Endothelial cell of umbilical vein (primary cell): ENCODE data around the gene SLC44A5. TPM values are rescaled to one million over a fixed set of nuclear protein-coding genes. Genes with fewer than 3 reads are reported as not detected.

Experiments
- BruUV-seq: library from RNA; stranded (reverse); fragments of 400-500 nt; replicated peaks from 2 replicates; lab custom pipeline; 2021; lab: Mats Ljungman, UMichigan
- CTCF ChIA-PET: fragments of 300-600, 350-600 bp; sonication (Branson Sonifier 250); formaldehyde crosslinking; loops from one replicate; lab custom pipeline; 2021; ENCODE audit warnings: antibody characterized with exemption, inconsistent platforms; lab: Charles Lee
- POLR2A ChIA-PET: fragments of 300-600, 350-600 bp; sonication (Branson Sonifier 250); formaldehyde crosslinking; loops from one replicate; lab custom pipeline; 2021; ENCODE audit warnings: antibody characterized with exemption, inconsistent platforms; lab: Charles Lee
- DNase-seq: peaks from one replicate; pipeline ENCODE4 v3.0.0-alpha.2; 2011; ENCODE audit warnings: low read depth, low spot score
- FAIRE-seq: peaks from 2 replicates; lab custom pipeline; 2011; peaks lifted over from hg19 to GRCh38; lab: Jason Lieb, UNC
- H2AFZ ChIP-seq: 2 replicates; pipeline ENCODE4 v1.6.0; 2012; ENCODE audit warnings: low read depth, low read length, control low read depth, inconsistent platforms
- H3K27ac ChIP-seq: 2 replicates; pipeline ENCODE4 v1.5.1; 2011; ENCODE audit warnings: low read depth, mild to moderate bottlenecking, control low read depth, low read length, moderate library complexity; ENCODE audit not compliant: insufficient read depth
- H3K27me3 ChIP-seq, 2 experiments: 2 replicates each; pipeline versions ENCODE4 v1.6.0 to v1.6.1; 2011; ENCODE audit warnings: low read length in 2 of 2, mixed read lengths in 1 of 2; ENCODE audit not compliant: control insufficient read depth in 2 of 2, insufficient read depth in 2 of 2
- H3K36me3 ChIP-seq, 2 experiments: 2 replicates in 1 of 2; 3 replicates in 1 of 2; pipeline ENCODE4 v1.5.1; 2011; ENCODE audit warnings: low read length in 2 of 2, mild to moderate bottlenecking in 1 of 2, moderate library complexity in 1 of 2; ENCODE audit not compliant: control insufficient read depth in 2 of 2, insufficient read depth in 2 of 2; ENCODE audit errors: extremely low read depth in 1 of 2
- H3K4me1 ChIP-seq: 3 replicates; pipeline ENCODE4 v1.5.1; 2011; ENCODE audit warnings: mild to moderate bottlenecking, low read length; ENCODE audit not compliant: control insufficient read depth, insufficient read depth; ENCODE audit errors: extremely low read depth
- H3K4me2 ChIP-seq: 2 replicates; pipeline ENCODE4 v1.6.1; 2011; ENCODE audit warnings: low read length, control low read depth, mixed read lengths; ENCODE audit not compliant: insufficient read depth
- H3K4me3 ChIP-seq, 3 experiments: fragments of 200-600 bp in 1 of 3; sonication (generic), shearing (Covaris generic) in 1 of 3; replicated peaks in 1 of 3; 2 replicates each; pipeline ENCODE4 v1.5.1; 2011 to 2016; ENCODE audit warnings: control low read depth in 3 of 3, low read length in 3 of 3, mild to moderate bottlenecking in 2 of 3, inconsistent platforms in 1 of 3, low read depth in 1 of 3, moderate library complexity in 1 of 3; ENCODE audit not compliant: insufficient read depth in 1 of 3
- H3K79me2 ChIP-seq: 2 replicates; pipeline ENCODE4 v1.6.0; 2012; ENCODE audit warnings: low read length, inconsistent platforms; ENCODE audit not compliant: control insufficient read depth, insufficient read depth
- H3K9ac ChIP-seq: replicated peaks from 2 replicates; pipeline ENCODE3; 2011; ENCODE audit warnings: low read length, control low read depth; ENCODE audit not compliant: insufficient read depth; ENCODE audit errors: extremely low read depth
- H3K9me1 ChIP-seq: replicated peaks from 3 replicates; pipeline ENCODE4 v1.6.0; 2011; ENCODE audit warnings: mild to moderate bottlenecking, low read length; ENCODE audit not compliant: control insufficient read depth, insufficient read depth; ENCODE audit errors: extremely low read depth
- H3K9me3 ChIP-seq: replicated peaks from 2 replicates; pipeline ENCODE4 v1.5.1; 2012; ENCODE audit warnings: low read length, inconsistent platforms; ENCODE audit not compliant: control insufficient read depth, insufficient read depth
- H4K20me1 ChIP-seq: replicated peaks from 2 replicates; pipeline ENCODE3; 2011; ENCODE audit warnings: mild to moderate bottlenecking, low read length; ENCODE audit not compliant: control insufficient read depth, insufficient read depth; ENCODE audit errors: extremely low read depth
- CTCF ChIP-seq, 2 donors: IDR thresholded peaks; 1 replicate in 1 of 2; 2 replicates in 1 of 2; pipeline ENCODE4 v1.5.1; 2011; ENCODE audit warnings: low read length in 2 of 2, mild to moderate bottlenecking in 2 of 2, moderate library complexity in 2 of 2, control low read depth in 1 of 2, inconsistent platforms in 1 of 2, low read depth in 1 of 2; ENCODE audit not compliant: insufficient read depth in 1 of 2; ENCODE audit errors: extremely low read depth in 1 of 2
- EZH2 ChIP-seq: IDR thresholded peaks from 2 replicates; pipeline ENCODE4 v1.6.1; 2012; ENCODE audit warnings: borderline replicate concordance, low read depth, mild to moderate bottlenecking, moderate library complexity, low read length, inconsistent platforms; ENCODE audit not compliant: severe bottlenecking
- FOS ChIP-seq: IDR thresholded peaks from 2 replicates; pipeline ENCODE4 v1.6.1; 2011; ENCODE audit warnings: mild to moderate bottlenecking, low read length, moderate library complexity, borderline replicate concordance; ENCODE audit not compliant: insufficient read depth
- GATA2 ChIP-seq: IDR thresholded peaks from 2 replicates; pipeline ENCODE4 v1.7.0; 2011; ENCODE audit warnings: low read depth, mild to moderate bottlenecking, moderate library complexity, mixed read lengths, low read length; ENCODE audit not compliant: insufficient read length, insufficient read depth
- JUN ChIP-seq: IDR thresholded peaks from 2 replicates; pipeline ENCODE4 v1.6.1; 2011; ENCODE audit warnings: borderline replicate concordance, low read depth; ENCODE audit not compliant: insufficient read length, insufficient read depth
- MAX ChIP-seq: IDR thresholded peaks from 2 replicates; pipeline ENCODE4 v1.6.1; 2011; ENCODE audit not compliant: insufficient read depth, insufficient read length
- MYC ChIP-seq: IDR thresholded peaks from one replicate; pipeline ENCODE4 v1.6.1; 2011; ENCODE audit warnings: mild to moderate bottlenecking, low read depth, low read length
- POLR2A ChIP-seq: IDR thresholded peaks from 2 replicates; pipeline ENCODE4 v1.6.1; 2012; ENCODE audit warnings: low read depth, mild to moderate bottlenecking, control low read depth, low read length
- POLR2AphosphoS5 ChIP-seq: IDR thresholded peaks from 2 replicates; pipeline ENCODE4 v1.6.1; 2012; ENCODE audit warnings: low read depth, mild to moderate bottlenecking, control low read depth, low read length, moderate library complexity; ENCODE audit not compliant: insufficient read depth
- dilution Hi-C: fragments of 300-500 bp; cut with MboI; formaldehyde crosslinking; loops from one replicate; pipeline ENCODE4 v1.15.0; 2019; ENCODE audit warnings: low sequenced_read_pairs; ENCODE audit not compliant: extremely low pct_ligation_motif_present
- intact Hi-C: fragments of 100-400 bp; cut with micrococcal nuclease; formaldehyde crosslinking; loops from one replicate; pipeline ENCODE4 v1.10.0; 2022
- polyA plus RNA-seq, 4 experiments: library from polyadenylated mRNA; depleted of rRNA in 3 of 4; stranded (reverse) in 3 of 4; unstranded in 1 of 4; fragments of >200 nt; gene quantifications; 2 replicates each; pipeline versions ENCODE4 v1.2.1 to v1.2.3, GENCODE V29; 2011 to 2012; ENCODE audit warnings: missing spikeins in 1 of 4
- total RNA-seq: library from RNA; stranded (reverse); gene quantifications from 2 replicates; pipeline ENCODE4 v1.2.3, GENCODE V29; 2021

Gene SLC44A5
- total and polyA plus RNA-seq, 2 donors (not counting 3 experiments of a cell fraction or from before 2014, with no cell fraction given), result 1.6 to 3.2 TPM

DNA sequence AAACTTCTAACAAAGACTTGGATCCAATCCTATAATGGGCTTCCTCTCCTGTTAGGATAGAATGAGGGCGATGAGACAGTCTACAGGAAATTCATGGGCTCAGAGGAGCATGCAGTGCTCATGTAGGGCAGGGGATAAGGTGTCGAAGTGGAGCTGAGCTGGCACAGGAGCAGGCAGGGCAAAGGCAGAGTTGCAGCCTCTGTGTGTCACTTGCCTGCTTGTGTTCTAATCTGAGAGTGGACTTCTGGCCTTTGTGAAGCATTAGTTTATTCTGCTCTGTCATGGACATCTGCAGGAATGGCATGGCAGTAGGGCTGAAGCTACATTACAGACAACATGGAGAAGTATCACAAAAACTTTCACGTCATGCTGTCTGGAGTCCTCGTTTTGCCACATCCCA, 444.1 kb downstream of the SLC44A5 start:
- intact Hi-C loops, result no loop called here
- ChIA-PET POLR2A (no interaction called here), CTCF (interaction anchor here (1.3 kb wide), 1 partner anchor 395 kb away, joined by 3 read pairs; no protein-coding TSS in a partner anchor)
- TF ChIP-seq MAX, result no peak
- TF ChIP-seq MYC, result no peak
- TF ChIP-seq GATA2, result no peak
- TF ChIP-seq JUN, result no peak
- no peak for TF ChIP-seq EZH2
- TF ChIP-seq POLR2A, result no peak
- TF ChIP-seq CTCF (IDR thresholded peaks at IDR 0.05; ENCODE audit: extremely low read depth in 1 of 2, insufficient read depth in 1 of 2, low read depth in 1 of 2, low read length in 2 of 2), result no peak
- no peak for TF ChIP-seq FOS
- TF ChIP-seq POLR2AphosphoS5, result no peak
- H3K36me3 ChIP-seq, result no peaks in the 10 kb centered on the region
- DNase-seq (no peak), FAIRE-seq (no peak)
- no peaks in the 10 kb centered on the region for H3K9me1 ChIP-seq
- H3K27ac ChIP-seq, result no peak overlapping the region
- H3K79me2 ChIP-seq, result no peaks in the 10 kb centered on the region
- dilution Hi-C loops, result no loop called here
- H3K4me3 ChIP-seq, result no peak overlapping the region
- no peak overlapping the region for H3K9ac ChIP-seq
- no peak overlapping the region for H2AFZ ChIP-seq
- H3K9me3 ChIP-seq, result no peaks in the 10 kb centered on the region
- no peaks in the 10 kb centered on the region for H3K4me1 ChIP-seq
- no peak overlapping the region for H3K4me2 ChIP-seq
- peaks cover 3 to 5% of the 10 kb centered on the region in 2 experiments for H3K27me3 ChIP-seq
- H4K20me1 ChIP-seq, result no peaks in the 10 kb centered on the region
- BruUV-seq, result no TSS peak
